IMR-90 (cell line): ENCODE data around the gene TNFRSF25. TPM values are rescaled to one million over a fixed set of nuclear protein-coding genes. Genes with fewer than 3 reads are reported as not detected.

Experiments
- ATAC-seq: fragments of 200-7000 bp; cut with Tn5 transposase; 2 replicates; pipeline ENCODE4 v1.9.1; 2020; ENCODE audit warnings: low read depth, mild to moderate bottlenecking, moderate library complexity
- BruUV-seq: library from RNA; stranded (reverse); fragments of 400-500 nt; replicated peaks from 2 replicates; lab custom pipeline; 2021; lab: Mats Ljungman, UMichigan
- CTCF ChIA-PET: fragments of 300-600 bp; formaldehyde crosslinking; extraction: SDS; loops from one replicate; lab custom pipeline; 2021; ENCODE audit warnings: antibody characterized with exemption; lab: Yijun Ruan, JAX
- POLR2A ChIA-PET: fragments of 300-600 bp; sonication (Branson Sonifier 250); formaldehyde crosslinking; loops from one replicate; lab custom pipeline; 2022; ENCODE audit warnings: antibody characterized with exemption; ENCODE audit not compliant: unreplicated experiment; lab: Charles Lee
- DNase-seq: peaks from one replicate; pipeline ENCODE4 v3.0.0; 2013
- H2AFZ ChIP-seq: replicated peaks from 2 replicates; pipeline ENCODE3; 2013; ENCODE audit warnings: low read length, mild to moderate bottlenecking; ENCODE audit not compliant: poor library complexity
- H2AK5ac ChIP-seq: 2 replicates; pipeline ENCODE4 v1.6.1; 2013; ENCODE audit warnings: low read depth, low read length, inconsistent platforms
- H2AK9ac ChIP-seq: replicated peaks from 2 replicates; pipeline ENCODE3; 2013; ENCODE audit warnings: mild to moderate bottlenecking, low read depth, low read length, moderate library complexity; ENCODE audit not compliant: poor library complexity
- H2BK120ac ChIP-seq: 2 replicates; pipeline ENCODE4 v1.6.1; 2013; ENCODE audit warnings: low read depth, low read length, inconsistent platforms
- H2BK15ac ChIP-seq: 3 replicates; pipeline ENCODE4 v1.6.1; 2013; ENCODE audit warnings: low read depth, low read length, inconsistent platforms
- H2BK20ac ChIP-seq: 2 replicates; pipeline ENCODE4 v1.6.1; 2013; ENCODE audit warnings: low read depth, mild to moderate bottlenecking, inconsistent platforms, low read length, moderate library complexity
- H2BK5ac ChIP-seq: 2 replicates; pipeline ENCODE4 v1.6.1; 2013; ENCODE audit warnings: mild to moderate bottlenecking, low read depth, low read length, inconsistent platforms; ENCODE audit not compliant: poor library complexity, severe bottlenecking
- H3K14ac ChIP-seq: replicated peaks from 2 replicates; pipeline ENCODE4 v1.6.1; 2013; ENCODE audit warnings: low read depth, low read length, inconsistent platforms
- H3K18ac ChIP-seq: 2 replicates; pipeline ENCODE4 v1.6.1; 2013; ENCODE audit warnings: low read depth, low read length, control low read depth
- H3K23ac ChIP-seq: 2 replicates; pipeline ENCODE4 v1.6.1; 2013; ENCODE audit warnings: low read depth, low read length, inconsistent platforms
- H3K27ac ChIP-seq: 2 replicates; pipeline ENCODE4 v1.5.1; 2013; ENCODE audit warnings: mild to moderate bottlenecking, control low read depth, low read length; ENCODE audit not compliant: insufficient read depth
- H3K27me3 ChIP-seq: 2 replicates; pipeline ENCODE4 v1.6.1; 2013; ENCODE audit warnings: low read length; ENCODE audit not compliant: control insufficient read depth, insufficient read depth
- H3K36me3 ChIP-seq: 2 replicates; pipeline ENCODE4 v1.6.1; 2013; ENCODE audit warnings: low read length, mixed read lengths; ENCODE audit not compliant: control insufficient read depth, insufficient read depth
- H3K4ac ChIP-seq: 2 replicates; pipeline ENCODE4 v1.6.1; 2013; ENCODE audit warnings: low read depth, low read length, inconsistent platforms
- H3K4me1 ChIP-seq: 2 replicates; pipeline ENCODE4 v1.6.1; 2013; ENCODE audit warnings: low read length, mixed read lengths; ENCODE audit not compliant: control insufficient read depth, insufficient read depth
- H3K4me2 ChIP-seq: 2 replicates; pipeline ENCODE4 v1.6.1; 2013; ENCODE audit warnings: low read depth, mild to moderate bottlenecking, control low read depth, low read length, moderate library complexity
- H3K4me3 ChIP-seq: 2 replicates; pipeline ENCODE4 v1.5.1; 2013; ENCODE audit warnings: low read depth, mild to moderate bottlenecking, control low read depth, low read length, moderate library complexity; ENCODE audit not compliant: insufficient read depth
- H3K56ac ChIP-seq: 2 replicates; pipeline ENCODE4 v1.6.1; 2013; ENCODE audit warnings: low read length, inconsistent platforms; ENCODE audit not compliant: insufficient read depth; ENCODE audit errors: extremely low read depth
- H3K79me1 ChIP-seq, 2 experiments: 2 replicates each; pipeline ENCODE4 v1.6.1; 2013; ENCODE audit warnings: low read length in 2 of 2, inconsistent platforms in 1 of 2, low read depth in 1 of 2
- H3K9ac ChIP-seq: 2 replicates; pipeline ENCODE4 v1.6.1; 2013; ENCODE audit warnings: low read depth, low read length, control low read depth
- H3K9me1 ChIP-seq: 2 replicates; pipeline ENCODE4 v1.6.1; 2013; ENCODE audit warnings: low read length, inconsistent platforms; ENCODE audit not compliant: insufficient read depth
- H3K9me3 ChIP-seq: 2 replicates; pipeline ENCODE4 v1.6.1; 2013; ENCODE audit warnings: low read length; ENCODE audit not compliant: control insufficient read depth, insufficient read depth
- H4K20me1 ChIP-seq: 2 replicates; pipeline ENCODE4 v1.6.1; 2013; ENCODE audit warnings: low read length, inconsistent platforms; ENCODE audit not compliant: insufficient read depth
- H4K5ac ChIP-seq: 2 replicates; pipeline ENCODE4 v1.6.1; 2013; ENCODE audit warnings: mild to moderate bottlenecking, low read depth, low read length, control low read depth
- H4K8ac ChIP-seq, 2 experiments: 2 replicates each; pipeline ENCODE4 v1.6.1; 2013; ENCODE audit warnings: low read depth in 2 of 2, low read length in 2 of 2, control low read depth in 1 of 2, inconsistent platforms in 1 of 2
- H4K91ac ChIP-seq: 2 replicates; pipeline ENCODE4 v1.6.1; 2013; ENCODE audit warnings: low read depth, low read length, inconsistent platforms; ENCODE audit not compliant: insufficient read depth
- BHLHE40 ChIP-seq: fragments of 150-350 bp; IDR thresholded peaks from 2 replicates; pipeline ENCODE4 v1.6.1; 2016; ENCODE audit warnings: mild to moderate bottlenecking, low read depth, low read length
- CHD1 ChIP-seq: IDR thresholded peaks from 2 replicates; pipeline ENCODE4 v1.6.1; 2012; ENCODE audit warnings: low read depth, low read length, improper control_type of control experiment
- FOS ChIP-seq: fragments of 150-350 bp; IDR thresholded peaks from 2 replicates; pipeline ENCODE4 v1.6.1; 2016; ENCODE audit warnings: low read depth, low read length
- MAZ ChIP-seq: IDR thresholded peaks from 2 replicates; pipeline ENCODE4 v1.6.1; 2012; ENCODE audit warnings: low read depth, mild to moderate bottlenecking, low read length, improper control_type of control experiment, moderate library complexity, borderline replicate concordance
- MXI1 ChIP-seq: IDR thresholded peaks from 2 replicates; pipeline ENCODE4 v1.6.1; 2012; ENCODE audit warnings: low read depth, mild to moderate bottlenecking, low read length, moderate library complexity, borderline replicate concordance
- POLR2A ChIP-seq: IDR thresholded peaks from 2 replicates; pipeline ENCODE4 v1.6.1; 2012; ENCODE audit warnings: mild to moderate bottlenecking, low read depth, low read length
- RAD21 ChIP-seq: IDR thresholded peaks from 2 replicates; pipeline ENCODE4 v1.6.1; 2012; ENCODE audit warnings: low read length, improper control_type of control experiment
- RCOR1 ChIP-seq: IDR thresholded peaks from 2 replicates; pipeline ENCODE4 v1.6.1; 2012; ENCODE audit warnings: mild to moderate bottlenecking, low read length, improper control_type of control experiment; ENCODE audit not compliant: insufficient replicate concordance
- RFX5 ChIP-seq: IDR thresholded peaks from 2 replicates; pipeline ENCODE4 v1.8.0; 2012; ENCODE audit warnings: low read depth, mild to moderate bottlenecking, low read length, moderate library complexity
- SMC3 ChIP-seq: fragments of 150-350 bp; IDR thresholded peaks from 2 replicates; pipeline ENCODE4 v1.6.1; 2016; ENCODE audit warnings: low read depth, mild to moderate bottlenecking, antibody characterized with exemption, low read length, moderate library complexity
- WGBS, 2 experiments: methylation state at CpG; one replicate each; pipeline versions ENCODE4 v1.1.5 to v1.1.7; 2013; ENCODE audit warnings: missing lambda C conversion rate in 2 of 2; ENCODE audit not compliant: insufficient read length in 1 of 2; ENCODE audit errors: extremely low coverage in 2 of 2; 5-methylcytosine and 5-hydroxymethylcytosine counted together
- dilution Hi-C: fragments of 300-500 bp; cut with HindIII; formaldehyde crosslinking; loops from one replicate; pipeline ENCODE4 v1.14.3; 2018; ENCODE audit warnings: low sequenced_read_pairs; ENCODE audit not compliant: unreplicated experiment
- in situ Hi-C: fragments of 300-500 bp; cut with MboI; formaldehyde crosslinking; loops from 3 replicates; pipeline ENCODE4 v1.14.3; 2019; ENCODE audit warnings: low sequenced_read_pairs, inconsistent platforms, mixed read lengths
- intact Hi-C: fragments of 100-400 bp; cut with micrococcal nuclease; formaldehyde crosslinking; loops from 2 replicates; pipeline ENCODE4 v1.10.0; 2022
- polyA plus RNA-seq, 3 experiments: library from polyadenylated mRNA; depleted of rRNA; stranded (reverse); fragments of >200 nt; gene quantifications; 2 replicates each; pipeline ENCODE4 v1.2.3, GENCODE V29; 2012; ENCODE audit warnings: low replicate concordance in 1 of 3
- total RNA-seq: library from RNA; depleted of rRNA; stranded (reverse); fragments of >200 nt; gene quantifications from 2 replicates; pipeline ENCODE4 v1.2.3, GENCODE V29; 2012
- TF ChIP-seq, protein P1 (sequence below): fragments of 150-350 bp; IDR thresholded peaks from 2 replicates; pipeline ENCODE4 v1.6.1; 2016; ENCODE audit warnings: low read depth, mild to moderate bottlenecking, low read length, moderate library complexity, borderline replicate concordance
- TF ChIP-seq, protein P2 (sequence below): fragments of 150-350 bp; IDR thresholded peaks from 2 replicates; pipeline ENCODE4 v1.6.1; 2017; ENCODE audit warnings: mild to moderate bottlenecking, antibody characterized with exemption, low read length, low read depth

The TNFRSF25 gene
- total and polyA plus RNA-seq, 2 of the 4 experiments (the other 2 are of a cell fraction) = 1.3 to 11.2 TPM

DNA sequence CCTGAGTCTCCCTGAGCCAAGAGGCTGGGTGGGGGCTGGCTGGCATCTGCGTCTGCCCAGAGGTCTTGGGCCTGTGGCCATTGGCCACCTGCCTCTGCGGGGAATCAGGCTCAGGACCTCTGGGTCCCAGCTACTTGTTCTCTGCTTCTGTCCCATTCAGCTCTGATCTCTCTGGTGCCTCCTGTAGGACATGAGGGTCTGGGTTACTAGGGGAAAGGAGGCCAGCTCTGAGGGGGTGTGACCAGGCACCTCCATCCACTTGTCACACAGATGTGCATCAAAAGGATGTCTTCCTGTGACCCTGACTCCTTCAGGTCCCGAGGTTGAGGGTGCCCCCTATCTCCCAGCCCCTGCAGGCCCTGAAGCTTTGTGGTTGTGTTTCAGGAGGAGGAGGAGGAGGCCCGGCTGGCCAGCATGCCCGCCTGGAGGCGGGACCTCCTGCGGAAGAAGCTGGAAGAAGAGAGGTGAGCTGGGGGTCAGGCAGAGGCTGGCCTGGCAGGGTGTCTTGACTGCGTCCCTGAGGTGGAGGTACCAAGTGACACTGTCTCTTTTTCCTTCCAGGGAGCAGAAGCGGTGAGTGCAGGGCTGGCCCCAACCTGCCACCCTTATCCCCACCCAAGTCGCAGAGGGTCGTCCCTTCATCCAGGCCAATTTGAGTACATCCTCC, 9.0 kb downstream of the TNFRSF25 start:
- 92% methylated on average over 2 of the region's 11 CpGs; no CpG with 5 or more reads in 1 of the 2 experiments for WGBS, 2 experiments
- H3K27ac ChIP-seq = no peak overlapping the region
- no peak overlapping the region for H4K8ac ChIP-seq
- ATAC-seq (no peak), DNase-seq (no peak)
- no peak overlapping the region for H3K56ac ChIP-seq
- intact Hi-C loops = no loop called here
- no peak overlapping the region for H2AK9ac ChIP-seq
- no peak overlapping the region for H2BK5ac ChIP-seq
- in situ Hi-C loops = no loop called here
- H3K9me3 ChIP-seq = no peaks in the 10 kb centered on the region
- no peak overlapping the region for H3K4me3 ChIP-seq
- no peak overlapping the region for H4K91ac ChIP-seq
- H3K79me1 ChIP-seq = no peaks in the 10 kb centered on the region
- no peak overlapping the region for H3K23ac ChIP-seq
- H3K9me1 ChIP-seq = no peaks in the 10 kb centered on the region
- CTCF ChIA-PET = no interaction called here
- no TSS peak for BruUV-seq
- no peak overlapping the region for H2AFZ ChIP-seq
- peaks cover 5% of the 10 kb centered on the region; the same call in 1 of the 2 replicates for H3K36me3 ChIP-seq
- peaks cover 58% of the 10 kb centered on the region for H3K27me3 ChIP-seq
- H2BK120ac ChIP-seq = no peak overlapping the region
- H2AK5ac ChIP-seq = no peak overlapping the region
- H3K4me2 ChIP-seq = no peak overlapping the region
- no peak overlapping the region for H2BK15ac ChIP-seq
- dilution Hi-C loops = no loop called here
- POLR2A ChIA-PET = no interaction called here
- no peak overlapping the region for H3K4ac ChIP-seq
- no peaks in the 10 kb centered on the region for H4K20me1 ChIP-seq
- TF ChIP-seq MXI1 (no peak), SMC3 (no peak), CHD1 (no peak), RCOR1 (no peak), RAD21 (no peak), RFX5 (no peak), POLR2A (no peak), MAZ (no peak), BHLHE40 (no peak), FOS (no peak)
- TF ChIP-seq, protein P1, sequence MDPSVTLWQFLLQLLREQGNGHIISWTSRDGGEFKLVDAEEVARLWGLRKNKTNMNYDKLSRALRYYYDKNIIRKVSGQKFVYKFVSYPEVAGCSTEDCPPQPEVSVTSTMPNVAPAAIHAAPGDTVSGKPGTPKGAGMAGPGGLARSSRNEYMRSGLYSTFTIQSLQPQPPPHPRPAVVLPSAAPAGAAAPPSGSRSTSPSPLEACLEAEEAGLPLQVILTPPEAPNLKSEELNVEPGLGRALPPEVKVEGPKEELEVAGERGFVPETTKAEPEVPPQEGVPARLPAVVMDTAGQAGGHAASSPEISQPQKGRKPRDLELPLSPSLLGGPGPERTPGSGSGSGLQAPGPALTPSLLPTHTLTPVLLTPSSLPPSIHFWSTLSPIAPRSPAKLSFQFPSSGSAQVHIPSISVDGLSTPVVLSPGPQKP = no peak
- TF ChIP-seq, protein P2, sequence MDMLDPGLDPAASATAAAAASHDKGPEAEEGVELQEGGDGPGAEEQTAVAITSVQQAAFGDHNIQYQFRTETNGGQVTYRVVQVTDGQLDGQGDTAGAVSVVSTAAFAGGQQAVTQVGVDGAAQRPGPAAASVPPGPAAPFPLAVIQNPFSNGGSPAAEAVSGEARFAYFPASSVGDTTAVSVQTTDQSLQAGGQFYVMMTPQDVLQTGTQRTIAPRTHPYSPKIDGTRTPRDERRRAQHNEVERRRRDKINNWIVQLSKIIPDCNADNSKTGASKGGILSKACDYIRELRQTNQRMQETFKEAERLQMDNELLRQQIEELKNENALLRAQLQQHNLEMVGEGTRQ = no peak
- H3K9ac ChIP-seq = no peak overlapping the region
- no peak overlapping the region for H3K14ac ChIP-seq
- no peaks in the 10 kb centered on the region; the same call in 1 of the 2 replicates for H3K4me1 ChIP-seq
- no peak overlapping the region for H4K5ac ChIP-seq
- no peak overlapping the region for H2BK20ac ChIP-seq
- no peak overlapping the region for H3K18ac ChIP-seq
